Upper lobe of right lung (tissue), 1 donor: ENCODE results near the gene CALD1. TPM values are rescaled to one million over a fixed set of nuclear protein-coding genes. Genes with fewer than 3 reads are reported as not detected.

ENCODE experiments used
- ATAC-seq: fragments of 200-7000 bp; cut with Tn5 transposase; one replicate; pipeline ENCODE4 v1.9.1; 2020; ENCODE audit warnings: mild to moderate bottlenecking, moderate library complexity
- DNase-seq: peaks from one replicate; pipeline ENCODE4 v3.0.0-alpha.2; 2020
- H3K27ac ChIP-seq: fragments of 200-600 bp; one replicate; pipeline ENCODE4 v1.8.0; 2022
- H3K27me3 ChIP-seq: fragments of 200-600 bp; one replicate; pipeline ENCODE4 v1.8.0; 2022; ENCODE audit warnings: mild to moderate bottlenecking
- H3K36me3 ChIP-seq: fragments of 200-600 bp; one replicate; pipeline ENCODE4 v1.8.0; 2022
- H3K4me1 ChIP-seq: fragments of 200-600 bp; one replicate; pipeline ENCODE4 v1.8.0; 2022
- H3K4me3 ChIP-seq: fragments of 200-600 bp; one replicate; pipeline ENCODE4 v1.8.0; 2022; ENCODE audit warnings: mild to moderate bottlenecking
- H3K9me3 ChIP-seq: fragments of 200-600 bp; one replicate; pipeline ENCODE4 v1.8.0; 2022
- CTCF ChIP-seq: fragments of 200-600 bp; IDR thresholded peaks from one replicate; pipeline ENCODE4 v1.8.0; 2022; ENCODE audit warnings: antibody characterized with exemption
- intact Hi-C: fragments of 100-400 bp; cut with DNase I; formaldehyde crosslinking; loops from one replicate; pipeline ENCODE4 v1.11.0; 2022
- long read RNA-seq: library from polyadenylated mRNA; unstranded; transcript quantifications from one replicate; pipeline ENCODE4 v2.0.0, GENCODE V29; 2021
- total RNA-seq: library from RNA; stranded (reverse); fragmentation: NEBNext Ultra II Directional; extraction: Animal tissue kit (Norgen Biotek cat#: 25700); gene quantifications from one replicate; pipeline ENCODE4 v1.2.1, GENCODE V29; 2021
- donor health status: DM: no; HTN: yes; CAD: no; lungs with severe emphysema.

Gene CALD1
- total RNA-seq: 213 TPM
- long read RNA-seq, full-length matches to known transcripts: 350 of 535 reads
- long read RNA-seq, partial matches to known transcripts: 55 of 535 reads
- long read RNA-seq, other reads (novel, unspliced or antisense): 130 of 535 reads

DNA sequence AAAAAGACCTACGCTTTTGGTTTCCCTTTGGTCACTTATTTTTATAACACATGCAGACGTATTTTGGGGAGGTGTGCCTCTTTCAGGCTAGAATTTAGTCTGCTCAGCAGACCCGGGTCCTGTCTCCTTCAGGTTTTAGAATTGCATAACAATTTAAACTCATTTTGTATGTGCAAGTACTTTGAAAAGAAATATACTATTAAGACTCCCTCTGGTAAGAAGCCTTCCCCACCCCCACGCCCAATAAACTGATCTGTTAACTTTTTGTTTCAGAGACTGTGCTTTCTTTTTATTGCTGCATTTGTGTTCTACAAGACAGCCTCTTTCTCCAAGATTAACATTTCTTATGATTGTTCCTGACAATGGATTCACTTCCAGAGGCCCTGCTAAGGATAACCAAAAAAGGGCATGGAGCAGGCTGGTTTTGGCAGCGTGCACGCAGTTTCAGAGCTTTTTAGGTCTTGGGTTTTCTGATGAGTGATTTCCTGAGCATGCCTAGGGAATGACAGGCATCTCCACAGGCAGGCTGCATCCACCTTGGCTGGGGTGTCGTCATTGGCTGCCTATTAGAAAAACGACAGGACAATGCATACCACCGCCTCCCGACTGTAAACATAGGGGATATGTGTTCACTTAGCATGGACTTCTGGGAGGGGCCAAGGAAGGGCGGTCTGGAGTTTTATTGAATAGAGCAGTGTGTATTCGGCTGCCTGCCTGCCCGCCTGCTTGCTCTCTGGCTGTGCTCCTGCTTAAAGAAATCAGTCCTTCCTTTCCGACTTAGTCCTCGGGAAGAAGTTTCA lies at the start of gene CALD1:
Gene CALD1, plus strand, starts transcription at position 694 of the 800 bp plus-strand sequence. CDS start 88,100 bp downstream, outside the sequence.
- no peak for DNase-seq
- Histone ChIP-seq H3K27me3 (no peaks in the 10 kb centered on the region), H3K36me3 (no peaks in the 10 kb centered on the region), H3K4me1 (peaks cover 10% of the 10 kb centered on the region), H3K27ac (peak within 1 kb of the TSS; percentile 76), H3K9me3 (no peaks in the 10 kb centered on the region), H3K4me3 (peak within 1 kb of the TSS; percentile 59)
- peak; percentile 92 for ATAC-seq
- intact Hi-C loops: no loop called here
- TF ChIP-seq CTCF: no peak

GRCh38 chr7:134729895-134730294 lies 49.5 kb upstream of the CALD1 start:
- Histone ChIP-seq H3K4me1 (peaks cover 19% of the 10 kb centered on the region), H3K27ac (peak overlapping the region; percentile 64), H3K4me3 (no peak overlapping the region), H3K9me3 (no peaks in the 10 kb centered on the region), H3K27me3 (no peaks in the 10 kb centered on the region), H3K36me3 (no peaks in the 10 kb centered on the region)
- DNase-seq (no peak), ATAC-seq (no peak)
- TF ChIP-seq CTCF: no peak
- intact Hi-C loops: no loop called here

DNA sequence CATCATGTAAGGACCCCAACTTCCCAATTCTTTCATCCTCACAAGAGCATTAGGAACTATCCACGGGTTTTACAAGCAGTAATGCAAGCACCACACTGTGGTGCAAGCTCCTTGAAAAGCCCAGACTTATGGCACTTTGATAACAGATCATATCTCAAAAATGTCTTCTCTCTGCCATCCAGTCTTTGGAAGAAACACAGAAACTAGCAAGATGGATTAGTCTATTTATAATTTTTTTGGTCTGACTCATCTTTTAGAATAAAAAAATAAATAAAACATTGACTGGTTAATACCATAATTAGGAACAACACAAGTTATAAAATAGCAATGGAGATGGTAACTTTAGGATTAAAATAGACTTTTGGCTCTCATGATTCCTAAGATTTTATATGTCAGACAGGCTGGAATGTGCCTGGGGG lies 49.0 kb upstream of the CALD1 start:
- DNase-seq: no peak
- TF ChIP-seq CTCF: no peak
- Histone ChIP-seq H3K9me3 (no peaks in the 10 kb centered on the region), H3K27ac (peak overlapping the region; percentile 64), H3K27me3 (no peaks in the 10 kb centered on the region), H3K4me3 (no peak overlapping the region), H3K4me1 (peaks cover 19% of the 10 kb centered on the region), H3K36me3 (no peaks in the 10 kb centered on the region)
- intact Hi-C loops: no loop called here
- ATAC-seq: no peak

- Histone ChIP-seq H3K36me3 (no peaks in the 10 kb centered on the region), H3K27ac (peak overlapping the region; percentile 8), H3K4me3 (no peak overlapping the region), H3K9me3 (no peaks in the 10 kb centered on the region), H3K4me1 (peaks cover 19% of the 10 kb centered on the region), H3K27me3 (no peaks in the 10 kb centered on the region)
- ATAC-seq: no peak
- no peak for DNase-seq
- no peak for TF ChIP-seq CTCF
- intact Hi-C loops: no loop called here
Measured at GRCh38 chr7:134731616-134732015, 47.8 kb upstream of the CALD1 start.

DNA sequence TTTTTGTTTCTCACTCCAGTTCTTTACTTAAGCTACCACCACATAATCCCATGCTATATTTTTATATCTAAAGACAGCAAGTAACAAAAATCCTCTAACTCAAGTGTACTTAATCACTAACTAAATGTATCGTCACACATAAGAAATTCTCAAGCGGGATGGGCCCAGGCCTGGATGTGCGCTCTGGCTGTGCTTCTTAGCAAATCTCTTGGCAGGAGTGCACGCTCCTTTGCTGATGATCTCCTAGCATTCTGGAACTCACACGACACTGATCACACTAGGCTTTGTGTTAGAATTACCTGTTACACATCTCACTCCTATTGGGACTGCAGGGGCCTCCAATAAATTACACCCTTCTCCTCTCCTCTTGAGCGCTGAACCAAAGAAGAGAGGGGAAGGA lies 46.7 kb upstream of the CALD1 start:
- intact Hi-C loops: no loop called here
- TF ChIP-seq CTCF: no peak
- no peak for ATAC-seq
- Histone ChIP-seq H3K27ac (no peak overlapping the region), H3K4me1 (peaks cover 19% of the 10 kb centered on the region), H3K4me3 (no peak overlapping the region), H3K27me3 (no peaks in the 10 kb centered on the region), H3K36me3 (no peaks in the 10 kb centered on the region), H3K9me3 (no peaks in the 10 kb centered on the region)
- DNase-seq: no peak
